ENCODE results near the gene POP7. TPM values are rescaled to one million over a fixed set of nuclear protein-coding genes. Genes with fewer than 3 reads are reported as not detected.

POP7 gene
- total and polyA plus RNA-seq, 2 of the 4 experiments (the other 2 are of a cell fraction), result 14.9 to 38.0 TPM

- peaks cover 70% of the 10 kb centered on the region for H3K36me3 ChIP-seq (ENCODE audit: control insufficient read depth, insufficient read depth, low read length)
- H2AK5ac ChIP-seq (ENCODE audit: low read depth, low read length), result no peak overlapping the region
- no peak overlapping the region for H3K4me2 ChIP-seq (ENCODE audit: low read depth, low read length)
- in situ Hi-C loops (cut with MboI; ENCODE audit: low sequenced_read_pairs) (loop anchor here (10.0 kb wide), 1 partner anchor 205 kb away; the partner anchor contains the start of gene TSC22D4), intact Hi-C loops (cut with micrococcal nuclease) (no loop called here), dilution Hi-C loops (cut with HindIII; ENCODE audit: low sequenced_read_pairs, unreplicated experiment) (no loop called here)
- no peak overlapping the region for H3K14ac ChIP-seq (replicated peaks; ENCODE audit: low read depth, low read length)
- no peaks in the 10 kb centered on the region for H3K27me3 ChIP-seq (ENCODE audit: control insufficient read depth, insufficient read depth, low read length)
- H2AFZ ChIP-seq (replicated peaks; ENCODE audit: low read length, poor library complexity), result no peak overlapping the region
- ATAC-seq (ENCODE audit: low read depth), result no peak
- no peak overlapping the region for H3K27ac ChIP-seq (ENCODE audit: insufficient read depth, low read length)
- no peak overlapping the region for H4K8ac ChIP-seq (ENCODE audit: low read depth in 2 of 2, low read length in 2 of 2)
- no peak overlapping the region for H2BK15ac ChIP-seq (ENCODE audit: low read depth, low read length)
- H3K4me3 ChIP-seq (ENCODE audit: insufficient read depth, low read depth, low read length), result no peak overlapping the region
- H2BK5ac ChIP-seq (ENCODE audit: low read depth, low read length, poor library complexity, severe bottlenecking), result no peak overlapping the region
- H2AK9ac ChIP-seq (replicated peaks; ENCODE audit: low read depth, low read length, poor library complexity), result no peak overlapping the region
- ChIA-PET CTCF (no interaction called here), POLR2A (ENCODE audit: unreplicated experiment) (no interaction called here)
- H2BK20ac ChIP-seq (ENCODE audit: low read depth, low read length), result no peak overlapping the region
- H3K9me1 ChIP-seq (ENCODE audit: insufficient read depth, low read length), result no peaks in the 10 kb centered on the region
- peaks cover 9% of the 10 kb centered on the region for H3K4me1 ChIP-seq (ENCODE audit: control insufficient read depth, insufficient read depth, low read length)
- no peak overlapping the region for H2BK120ac ChIP-seq (ENCODE audit: low read depth, low read length)
- no peak overlapping the region for H3K18ac ChIP-seq (ENCODE audit: low read depth, low read length)
- no peak overlapping the region for H3K4ac ChIP-seq (ENCODE audit: low read depth, low read length)
- no peak overlapping the region for H3K23ac ChIP-seq (ENCODE audit: low read depth, low read length)
- no peak overlapping the region for H3K56ac ChIP-seq (ENCODE audit: extremely low read depth, insufficient read depth, low read length)
- DNase-seq, result no peak
- no peak overlapping the region for H4K5ac ChIP-seq (ENCODE audit: low read depth, low read length)
- H3K79me1 ChIP-seq (ENCODE audit: low read depth in 1 of 2, low read length in 2 of 2), result peaks cover 13 to 52% of the 10 kb centered on the region in 2 experiments
- no peaks in the 10 kb centered on the region for H3K9me3 ChIP-seq (ENCODE audit: control insufficient read depth, insufficient read depth, low read length)
- 100% methylated on average over 3 of the region's 13 CpGs; no CpG with 5 or more reads in 1 of the 2 experiments for WGBS, 2 experiments (ENCODE audit: extremely low coverage in 2 of 2, insufficient read length in 1 of 2)
- no peak overlapping the region for H4K91ac ChIP-seq (ENCODE audit: insufficient read depth, low read depth, low read length)
- BruUV-seq (replicated peaks), result no TSS peak
- no peak overlapping the region for H3K9ac ChIP-seq (ENCODE audit: low read depth, low read length)
- peaks cover 58% of the 10 kb centered on the region for H4K20me1 ChIP-seq (ENCODE audit: insufficient read depth, low read length)
- TF ChIP-seq MAFK (IDR thresholded peaks at IDR 0.05; ENCODE audit: low read depth, low read length) (no peak), ELK1 (IDR thresholded peaks at IDR 0.05; ENCODE audit: borderline replicate concordance, low read depth, low read length) (no peak), RCOR1 (IDR thresholded peaks at IDR 0.05; ENCODE audit: insufficient replicate concordance, low read length) (no peak), RAD21 (IDR thresholded peaks at IDR 0.05; ENCODE audit: low read length) (no peak), BHLHE40 (IDR thresholded peaks at IDR 0.05; ENCODE audit: low read depth, low read length) (no peak), MAZ (IDR thresholded peaks at IDR 0.05; ENCODE audit: borderline replicate concordance, low read depth, low read length) (no peak), CEBPB (IDR thresholded peaks at IDR 0.05; ENCODE audit: low read depth, low read length) (no peak), POLR2A (IDR thresholded peaks at IDR 0.05; ENCODE audit: low read depth, low read length) (no peak), NFE2L2 (IDR thresholded peaks at IDR 0.05; ENCODE audit: low read depth, low read length) (no peak), USF2 (IDR thresholded peaks at IDR 0.05; ENCODE audit: low read depth, low read length) (no peak), RFX5 (IDR thresholded peaks at IDR 0.05; ENCODE audit: low read depth, low read length) (no peak), CHD1 (IDR thresholded peaks at IDR 0.05; ENCODE audit: low read depth, low read length) (no peak), FOS (IDR thresholded peaks at IDR 0.05; ENCODE audit: low read depth, low read length) (no peak), MXI1 (IDR thresholded peaks at IDR 0.05; ENCODE audit: borderline replicate concordance, low read depth, low read length) (no peak)
- TF ChIP-seq, protein P1, sequence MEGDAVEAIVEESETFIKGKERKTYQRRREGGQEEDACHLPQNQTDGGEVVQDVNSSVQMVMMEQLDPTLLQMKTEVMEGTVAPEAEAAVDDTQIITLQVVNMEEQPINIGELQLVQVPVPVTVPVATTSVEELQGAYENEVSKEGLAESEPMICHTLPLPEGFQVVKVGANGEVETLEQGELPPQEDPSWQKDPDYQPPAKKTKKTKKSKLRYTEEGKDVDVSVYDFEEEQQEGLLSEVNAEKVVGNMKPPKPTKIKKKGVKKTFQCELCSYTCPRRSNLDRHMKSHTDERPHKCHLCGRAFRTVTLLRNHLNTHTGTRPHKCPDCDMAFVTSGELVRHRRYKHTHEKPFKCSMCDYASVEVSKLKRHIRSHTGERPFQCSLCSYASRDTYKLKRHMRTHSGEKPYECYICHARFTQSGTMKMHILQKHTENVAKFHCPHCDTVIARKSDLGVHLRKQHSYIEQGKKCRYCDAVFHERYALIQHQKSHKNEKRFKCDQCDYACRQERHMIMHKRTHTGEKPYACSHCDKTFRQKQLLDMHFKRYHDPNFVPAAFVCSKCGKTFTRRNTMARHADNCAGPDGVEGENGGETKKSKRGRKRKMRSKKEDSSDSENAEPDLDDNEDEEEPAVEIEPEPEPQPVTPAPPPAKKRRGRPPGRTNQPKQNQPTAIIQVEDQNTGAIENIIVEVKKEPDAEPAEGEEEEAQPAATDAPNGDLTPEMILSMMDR (conservative IDR thresholded peaks at IDR 0.05; ENCODE audit: low read depth, low read length), result no peak
Observed at GRCh38 chr7:100679129-100679926, 26.6 kb upstream of the POP7 start.

Measured in IMR-90 (cell line).